Measurements from ENCODE around the gene PPARD.
"Not testable (repeated sequence)": the region's sequence is repeated elsewhere in the genome, so short reads cannot be mapped to it uniquely, and the experiment has no call there.

Gene PPARD

GRCh38 chr6:35342258-35343091 lies at the start of gene PPARD:
TSS of gene PPARD (plus strand) at chr6:35342558. CDS start at chr6:35411088, 68,530 bp downstream.
- DNase-seq, result peak; percentile 80 to 98

GRCh38 chr6:35293681-35294080 lies 48.7 kb upstream of the PPARD start:
- no peak for DNase-seq

- DNase-seq, result peak in 1 of 2 experiments; percentile 18
These were observed 47.9 kb upstream of the PPARD start for GRCh38 chr6:35294308-35294945.

- DNase-seq, result no peak
These were observed 47.3 kb upstream of the PPARD start for GRCh38 chr6:35295036-35295435.

GRCh38 chr6:35295521-35296315 lies 46.6 kb upstream of the PPARD start:
- DNase-seq, result no peak

GRCh38 chr6:35296931-35297600 lies 45.3 kb upstream of the PPARD start:
- DNase-seq, result no peak

- DNase-seq, result no peak
These were observed 44.5 kb upstream of the PPARD start, which contains the start of gene DEF6 for GRCh38 chr6:35297601-35298481. TSS of gene DEF6 (plus strand) at chr6:35297818. CDS start at chr6:35297857, 39 bp downstream.

- DNase-seq, result no peak
These were observed 43.7 kb upstream of the PPARD start for GRCh38 chr6:35298625-35299140.

GRCh38 chr6:35299674-35300073 lies 42.7 kb upstream of the PPARD start:
- DNase-seq, result no peak

- DNase-seq, result no peak
These were observed 41.5 kb upstream of the PPARD start for GRCh38 chr6:35300848-35301247.

- DNase-seq, result no peak
These were observed 39.6 kb upstream of the PPARD start for GRCh38 chr6:35302604-35303241.

- DNase-seq, result no peak
These were observed 38.1 kb upstream of the PPARD start for GRCh38 chr6:35304299-35304698.

- DNase-seq, result no peak
These were observed 37.2 kb upstream of the PPARD start for GRCh38 chr6:35305117-35305516.

GRCh38 chr6:35307138-35307537 lies 35.2 kb upstream of the PPARD start:
- not testable (repeated sequence) for DNase-seq

GRCh38 chr6:35308543-35308942 lies 33.8 kb upstream of the PPARD start:
- DNase-seq, result not testable (repeated sequence)

GRCh38 chr6:35309611-35310264 lies 32.6 kb upstream of the PPARD start:
- no peak for DNase-seq

GRCh38 chr6:35310265-35310831 lies 32.0 kb upstream of the PPARD start:
- DNase-seq, result no peak

GRCh38 chr6:35311390-35312075 lies 30.8 kb upstream of the PPARD start:
- DNase-seq, result no peak

GRCh38 chr6:35312076-35312800 lies 30.1 kb upstream of the PPARD start:
- DNase-seq, result no peak
